HG02678 (cell line): ENCODE data around the gene PTH1R.

Experiments
- ATAC-seq: cut with Tn5 transposase; IDR thresholded peaks from one replicate; pipeline ENCODE4 v1.9.1; 2021; ENCODE audit warnings: mild to moderate bottlenecking, moderate library complexity; ENCODE audit not compliant: unreplicated experiment

Gene PTH1R

DNA sequence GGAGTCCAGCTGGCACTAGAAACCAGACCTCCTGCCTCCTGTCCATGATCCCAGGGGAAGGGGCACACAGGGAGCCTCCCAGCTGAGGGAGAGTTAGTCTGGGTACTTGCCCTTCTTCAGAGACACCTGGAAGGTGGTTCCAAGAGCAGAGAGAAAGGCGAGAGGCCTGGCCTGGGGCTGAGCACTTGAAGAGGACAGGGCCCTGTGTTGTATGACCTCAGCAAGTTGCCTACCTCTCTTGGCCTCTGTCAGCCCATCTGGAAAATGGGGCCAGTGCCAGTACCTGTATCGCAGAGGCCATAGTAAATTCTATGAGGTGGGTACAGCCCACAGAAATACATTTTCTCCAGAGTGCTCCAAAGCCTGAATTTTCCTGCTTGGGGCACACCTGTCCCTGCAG lies 19.5 kb downstream of the PTH1R start:
- ATAC-seq: no peak

DNA sequence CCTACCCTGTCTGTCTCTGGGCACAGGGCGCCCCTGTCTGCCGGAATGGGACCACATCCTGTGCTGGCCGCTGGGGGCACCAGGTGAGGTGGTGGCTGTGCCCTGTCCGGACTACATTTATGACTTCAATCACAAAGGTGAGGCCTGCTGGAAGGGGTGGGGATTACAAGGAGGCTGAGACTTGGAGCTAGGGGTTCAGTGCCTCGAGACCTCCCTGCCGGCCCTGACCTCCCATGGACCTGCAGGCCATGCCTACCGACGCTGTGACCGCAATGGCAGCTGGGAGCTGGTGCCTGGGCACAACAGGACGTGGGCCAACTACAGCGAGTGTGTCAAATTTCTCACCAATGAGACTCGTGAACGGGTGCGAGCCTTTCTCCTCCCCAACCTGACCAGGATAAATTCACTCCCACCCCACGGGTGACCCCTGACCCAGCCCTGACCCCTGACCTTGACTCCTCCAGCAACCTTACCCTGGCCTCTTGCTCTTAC lies 20.4 kb downstream of the PTH1R start:
- no peak for ATAC-seq

DNA sequence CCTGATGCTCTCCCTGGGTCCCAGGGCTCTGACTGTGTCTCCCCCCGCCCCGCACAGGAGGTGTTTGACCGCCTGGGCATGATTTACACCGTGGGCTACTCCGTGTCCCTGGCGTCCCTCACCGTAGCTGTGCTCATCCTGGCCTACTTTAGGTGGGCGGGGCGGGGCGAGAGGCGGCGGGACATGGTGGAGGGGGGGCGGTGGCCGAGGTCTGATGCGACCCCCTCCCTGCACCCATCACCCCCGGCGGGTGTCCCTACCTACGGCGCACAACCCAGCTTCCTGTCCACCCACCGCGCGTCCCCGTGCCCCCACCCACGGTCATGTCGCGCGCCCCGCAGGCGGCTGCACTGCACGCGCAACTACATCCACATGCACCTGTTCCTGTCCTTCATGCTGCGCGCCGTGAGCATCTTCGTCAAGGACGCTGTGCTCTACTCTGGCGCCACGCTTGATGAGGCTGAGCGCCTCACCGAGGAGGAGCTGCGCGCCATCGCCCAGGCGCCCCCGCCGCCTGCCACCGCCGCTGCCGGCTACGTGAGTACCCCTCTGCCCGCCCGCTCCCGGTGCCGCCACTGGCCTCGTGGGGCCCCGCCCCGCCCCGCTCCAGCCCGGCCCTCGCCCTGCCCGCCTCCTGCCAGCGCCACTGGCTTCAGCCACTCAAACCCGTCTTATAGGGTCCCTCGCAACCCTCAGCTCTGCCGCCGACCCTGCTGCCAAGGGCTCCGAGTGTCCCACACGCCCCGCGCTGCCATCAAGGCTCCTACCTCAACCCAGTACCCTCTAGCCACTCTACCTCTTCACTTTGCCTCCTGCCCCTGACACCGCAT lies 21.0 kb downstream of the PTH1R start:
- no peak for ATAC-seq

DNA sequence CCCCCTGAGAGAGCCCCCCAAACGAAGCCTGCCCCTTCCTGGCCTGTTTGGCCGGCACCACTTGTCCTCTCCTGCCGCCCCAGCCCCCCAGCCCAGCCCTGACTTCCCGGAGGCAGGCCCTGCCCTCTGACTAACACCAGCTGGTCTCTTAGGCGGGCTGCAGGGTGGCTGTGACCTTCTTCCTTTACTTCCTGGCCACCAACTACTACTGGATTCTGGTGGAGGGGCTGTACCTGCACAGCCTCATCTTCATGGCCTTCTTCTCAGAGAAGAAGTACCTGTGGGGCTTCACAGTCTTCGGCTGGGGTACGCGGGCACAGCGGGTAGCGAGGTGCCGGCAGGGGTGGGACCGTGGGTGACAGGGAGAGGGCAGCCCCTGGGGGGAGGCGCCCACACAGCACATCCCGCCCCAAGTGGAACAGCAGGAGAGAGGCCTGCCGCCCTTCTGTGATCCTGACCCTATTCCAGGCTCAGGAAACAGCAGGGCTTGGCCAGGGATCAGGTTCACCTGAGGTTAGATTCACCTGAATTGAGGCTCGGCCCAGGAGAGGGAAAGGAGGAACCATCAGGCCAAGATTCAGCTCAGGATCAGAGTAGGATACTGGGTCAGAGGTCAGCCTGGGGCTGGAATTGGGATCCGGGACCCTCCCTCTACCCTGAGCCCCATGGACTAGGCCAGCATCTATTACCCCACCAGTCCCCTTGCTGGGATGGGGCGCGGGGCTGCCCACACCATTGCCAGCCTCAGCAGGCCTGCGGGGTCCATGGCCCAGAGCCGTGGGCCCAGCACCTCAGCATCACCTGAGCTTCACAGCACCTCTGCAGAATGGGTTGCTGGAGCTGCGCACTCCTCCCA lies 21.9 kb downstream of the PTH1R start:
- no peak for ATAC-seq

DNA sequence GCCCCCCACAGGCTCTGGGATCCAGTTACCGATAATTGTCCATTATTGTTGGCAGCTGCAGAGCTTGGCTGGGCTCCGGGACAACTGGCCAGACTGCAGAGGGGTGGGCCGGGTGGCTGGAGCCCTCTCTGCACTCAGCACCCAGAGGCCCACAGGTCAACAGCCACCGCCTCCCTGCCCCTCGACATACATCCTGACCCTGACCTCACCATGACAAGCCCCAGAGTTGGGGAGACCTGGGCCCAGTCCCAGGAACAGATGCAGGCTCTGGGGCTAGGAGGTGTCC lies 22.4 kb downstream of the PTH1R start:
- ATAC-seq: no peak

DNA sequence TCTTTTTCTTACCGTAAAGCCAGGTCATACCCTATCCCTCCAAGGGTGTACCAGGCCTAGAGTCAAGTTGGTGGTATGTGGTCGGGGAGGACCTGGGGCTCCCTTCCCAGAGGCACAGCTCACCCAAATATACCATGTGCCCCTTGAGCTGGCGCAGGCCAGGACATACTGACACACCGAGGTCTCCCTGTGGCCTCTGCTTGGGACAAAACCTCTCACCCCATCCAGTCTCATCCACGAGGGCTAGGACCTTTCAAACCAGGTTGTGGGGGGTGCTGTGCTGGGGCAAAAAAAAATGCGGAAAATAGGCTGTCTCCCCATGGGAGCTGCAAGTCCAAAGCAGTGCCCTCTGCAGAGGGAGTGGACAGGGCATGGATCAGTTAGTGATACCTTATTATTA lies 22.8 kb downstream of the PTH1R start:
- no peak for ATAC-seq

DNA sequence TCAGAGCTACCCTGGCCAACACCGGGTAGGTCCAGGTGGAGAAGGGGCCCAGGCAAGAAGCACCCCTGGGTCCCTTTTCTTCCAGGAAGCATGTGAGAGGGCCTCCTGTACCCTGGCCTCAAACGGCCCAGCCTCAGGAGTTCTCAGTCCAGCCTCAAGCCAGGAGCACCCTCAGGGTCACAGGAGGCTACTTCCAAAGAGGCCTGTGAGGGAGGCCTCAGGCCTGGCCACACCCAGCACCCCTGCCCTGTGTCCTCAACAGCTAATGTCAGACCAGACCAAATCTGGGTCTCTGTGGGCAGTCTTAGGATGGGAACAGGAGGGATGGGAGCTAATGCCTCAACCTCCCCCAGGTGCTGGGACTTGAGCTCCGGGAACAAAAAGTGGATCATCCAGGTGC lies 23.5 kb downstream of the PTH1R start:
- ATAC-seq: no peak

DNA sequence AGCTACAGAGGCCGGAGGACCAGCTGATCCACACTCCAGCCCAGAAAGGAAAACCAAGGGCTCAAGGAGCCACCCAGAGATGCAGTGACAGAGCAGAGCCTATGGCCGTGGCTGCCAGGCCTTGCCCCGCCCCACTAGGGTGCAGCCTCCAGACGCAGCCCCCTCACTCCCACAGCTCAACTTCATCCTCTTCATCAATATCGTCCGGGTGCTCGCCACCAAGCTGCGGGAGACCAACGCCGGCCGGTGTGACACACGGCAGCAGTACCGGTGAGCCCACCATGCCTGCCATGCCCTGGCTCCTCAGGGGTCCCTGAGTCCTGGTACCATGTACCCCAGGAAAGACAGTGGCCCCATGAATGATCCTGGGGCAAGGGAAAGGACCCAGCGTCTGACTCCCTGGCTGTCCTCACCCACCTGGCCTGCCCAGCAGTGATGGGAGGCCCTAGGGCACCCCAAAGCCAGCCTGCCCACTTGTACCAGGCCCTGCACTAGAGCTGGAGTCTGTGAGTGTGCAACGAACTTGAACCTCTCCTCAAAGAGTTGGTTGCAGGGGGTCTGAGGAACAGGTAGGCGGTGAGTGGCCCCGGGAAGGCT lies 24.2 kb downstream of the PTH1R start:
- no peak for ATAC-seq

DNA sequence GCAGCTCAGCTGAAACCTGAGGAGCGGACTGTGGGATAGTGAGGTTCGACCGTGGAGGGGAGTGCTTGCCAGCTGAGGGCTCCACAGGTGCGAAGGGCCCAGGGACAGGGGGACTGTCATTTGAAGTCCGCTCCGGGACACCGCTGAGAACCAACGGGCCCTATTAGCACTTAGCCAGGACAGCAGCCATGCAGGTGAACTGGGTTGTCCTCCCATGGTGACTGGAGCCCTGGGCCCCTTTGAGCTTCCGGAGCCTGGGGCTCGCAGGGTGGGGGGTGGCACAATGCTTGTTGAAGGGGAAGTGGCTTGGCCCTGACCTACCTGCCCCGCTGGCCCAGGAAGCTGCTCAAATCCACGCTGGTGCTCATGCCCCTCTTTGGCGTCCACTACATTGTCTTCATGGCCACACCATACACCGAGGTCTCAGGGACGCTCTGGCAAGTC lies 24.7 kb downstream of the PTH1R start:
- no peak for ATAC-seq

DNA sequence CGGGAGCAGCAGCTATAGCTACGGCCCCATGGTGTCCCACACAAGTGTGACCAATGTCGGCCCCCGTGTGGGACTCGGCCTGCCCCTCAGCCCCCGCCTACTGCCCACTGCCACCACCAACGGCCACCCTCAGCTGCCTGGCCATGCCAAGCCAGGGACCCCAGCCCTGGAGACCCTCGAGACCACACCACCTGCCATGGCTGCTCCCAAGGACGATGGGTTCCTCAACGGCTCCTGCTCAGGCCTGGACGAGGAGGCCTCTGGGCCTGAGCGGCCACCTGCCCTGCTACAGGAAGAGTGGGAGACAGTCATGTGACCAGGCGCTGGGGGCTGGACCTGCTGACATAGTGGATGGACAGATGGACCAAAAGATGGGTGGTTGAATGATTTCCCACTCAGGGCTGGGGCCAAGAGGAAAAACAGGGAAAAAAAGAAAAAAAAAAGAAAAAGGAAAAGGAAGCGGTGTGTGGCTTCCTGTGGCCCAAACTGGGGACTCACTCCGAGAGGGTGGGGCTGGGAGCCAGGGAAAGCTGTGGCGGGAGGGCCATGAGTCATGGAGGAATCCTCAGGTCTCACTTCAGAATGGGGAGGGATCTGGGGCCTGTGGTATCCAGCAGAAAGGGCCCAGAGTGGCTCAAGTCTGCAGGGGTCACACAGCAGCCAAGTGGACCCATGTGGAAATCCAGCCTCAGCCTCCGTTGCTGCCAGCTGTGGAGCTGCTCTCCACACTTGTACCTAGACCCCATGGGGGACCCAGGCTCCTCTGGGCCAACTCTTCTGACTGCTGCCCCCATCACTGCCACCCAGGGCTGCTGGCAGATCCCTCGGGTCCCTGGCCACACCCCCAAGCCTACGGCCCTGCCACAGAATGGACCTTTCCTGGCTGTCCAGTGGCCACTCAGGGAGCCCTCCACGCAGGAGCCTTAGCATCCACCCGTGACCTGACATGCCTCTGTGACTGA lies 26.1 kb downstream of the PTH1R start:
- no peak for ATAC-seq

DNA sequence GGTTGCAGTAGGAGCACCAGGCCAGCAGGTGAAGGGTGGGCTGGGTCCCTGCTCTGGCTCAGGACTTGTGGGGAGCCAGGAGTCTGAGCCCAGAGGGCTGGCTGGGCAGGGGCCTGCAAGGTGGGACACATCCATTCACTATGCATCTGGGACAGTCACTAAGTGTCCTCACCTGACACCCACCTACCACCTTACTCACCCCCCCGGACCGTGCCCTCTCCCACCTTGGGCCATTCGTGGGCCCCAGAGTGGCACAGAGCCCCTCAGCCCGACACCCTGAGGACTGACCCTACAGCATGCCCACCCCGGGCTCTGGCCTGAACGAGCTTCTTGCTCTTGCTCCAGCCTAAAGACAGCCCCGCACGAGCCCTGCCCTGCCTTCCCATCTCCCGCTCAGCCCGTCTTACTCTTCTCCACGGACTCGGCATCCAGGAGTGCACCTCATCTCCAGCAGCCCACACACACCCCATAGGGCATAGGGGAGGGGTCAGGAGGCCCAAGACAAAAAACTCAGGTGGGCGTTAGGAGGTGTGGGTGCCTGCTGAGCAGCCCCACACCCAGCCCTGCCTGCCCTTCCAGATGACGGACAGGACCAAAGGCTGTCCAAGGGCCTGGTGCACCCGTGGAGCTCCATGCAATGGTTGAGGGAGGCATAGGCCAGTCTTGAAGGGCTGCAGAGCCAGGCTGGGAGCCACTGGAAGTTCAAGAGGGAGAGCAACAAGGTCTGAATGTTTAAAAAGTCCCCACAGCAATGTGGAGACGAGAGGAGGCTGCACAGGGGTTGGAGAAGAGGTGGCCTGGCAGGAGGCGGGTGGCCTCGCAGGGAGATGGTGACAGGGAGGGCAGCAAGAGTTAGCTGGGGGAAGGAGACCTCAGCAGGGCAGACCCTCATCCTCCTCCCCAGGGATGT lies 27.0 kb downstream of the PTH1R start:
- ATAC-seq: no peak

DNA sequence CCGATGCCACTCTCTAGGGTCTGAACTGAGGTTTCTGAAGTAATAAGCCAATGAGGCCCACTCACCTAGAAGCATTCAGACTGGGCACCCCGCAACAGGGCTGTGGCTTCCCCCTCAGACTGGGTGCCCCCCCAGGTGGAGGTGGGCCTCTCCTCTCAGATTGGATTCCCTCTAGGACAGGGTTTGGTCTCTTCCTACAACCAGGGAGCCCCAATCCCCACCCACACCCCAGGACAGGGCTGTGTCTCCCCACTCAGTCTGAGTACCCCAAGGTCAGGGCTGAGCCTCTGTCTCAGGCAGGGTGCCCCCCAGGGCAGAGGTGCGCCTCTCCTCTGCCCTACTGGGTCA lies 27.7 kb downstream of the PTH1R start:
- no peak for ATAC-seq

DNA sequence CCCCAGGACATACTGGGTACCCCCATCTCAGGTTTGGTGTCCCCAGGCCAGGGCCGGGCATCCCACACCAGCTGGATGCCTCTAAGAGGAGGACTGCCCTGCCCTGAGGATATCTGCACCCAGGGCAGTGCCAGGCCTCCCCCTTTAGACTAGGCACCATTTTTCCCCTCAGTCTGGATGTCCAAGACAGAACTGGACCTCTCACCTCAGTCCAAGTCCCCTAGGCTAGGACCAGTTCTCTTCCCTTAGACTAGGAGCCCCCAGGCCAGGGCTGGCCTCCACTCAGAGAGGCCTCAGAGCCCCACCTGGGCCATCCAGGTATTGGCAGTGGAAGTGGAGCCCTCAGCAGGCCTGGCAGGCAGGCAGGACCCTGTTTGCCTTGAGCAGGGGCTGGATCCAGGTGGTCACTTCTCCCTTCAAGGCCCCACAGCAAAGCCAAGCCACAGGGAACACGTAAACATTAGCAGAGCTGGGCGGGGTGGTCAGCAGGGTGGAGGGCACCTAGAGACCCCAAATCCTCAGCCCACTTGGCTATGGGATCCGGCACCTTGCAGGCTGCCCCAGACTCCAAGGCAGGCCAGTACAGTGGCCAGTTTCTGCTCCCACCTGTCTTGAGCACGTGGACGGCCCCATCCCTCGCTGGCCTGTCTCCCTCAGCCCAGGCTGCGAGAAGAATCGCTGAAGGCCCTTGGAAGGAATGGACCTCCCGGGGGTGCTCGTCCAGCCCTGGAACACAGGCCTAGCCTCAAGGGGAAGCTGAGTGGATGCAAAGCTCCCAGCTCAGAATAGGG lies 28.3 kb downstream of the PTH1R start:
- ATAC-seq: no peak

DNA sequence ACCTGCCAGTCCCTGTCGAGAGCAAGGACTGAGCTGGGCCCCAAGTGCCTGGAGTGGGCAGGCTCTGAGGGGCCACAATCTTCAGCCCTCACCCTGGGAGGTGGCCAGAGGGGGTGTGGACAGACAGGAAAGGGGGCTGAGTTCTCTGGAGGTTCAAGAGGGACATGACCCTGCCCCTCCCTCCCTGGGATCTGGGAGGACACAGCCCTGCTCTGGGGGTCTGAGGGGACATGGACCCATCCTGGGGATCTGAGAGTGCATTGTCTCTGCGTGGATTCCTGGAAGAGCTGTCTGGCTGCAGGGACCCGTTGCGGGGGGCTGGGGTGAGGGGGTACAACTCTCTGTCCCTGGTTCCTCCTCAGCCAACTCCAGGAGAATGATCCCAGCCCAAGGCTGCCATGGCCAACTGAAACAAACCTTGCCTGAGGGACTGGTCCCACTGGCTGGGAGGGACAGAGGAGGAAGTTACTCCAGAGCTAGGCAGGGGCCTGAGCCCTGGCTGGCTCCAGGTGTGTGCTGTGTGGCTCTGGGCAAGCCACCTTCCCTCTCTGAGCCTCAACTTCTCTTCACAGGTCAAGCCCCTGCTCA lies 29.0 kb downstream of the PTH1R start:
- ATAC-seq: no peak

DNA sequence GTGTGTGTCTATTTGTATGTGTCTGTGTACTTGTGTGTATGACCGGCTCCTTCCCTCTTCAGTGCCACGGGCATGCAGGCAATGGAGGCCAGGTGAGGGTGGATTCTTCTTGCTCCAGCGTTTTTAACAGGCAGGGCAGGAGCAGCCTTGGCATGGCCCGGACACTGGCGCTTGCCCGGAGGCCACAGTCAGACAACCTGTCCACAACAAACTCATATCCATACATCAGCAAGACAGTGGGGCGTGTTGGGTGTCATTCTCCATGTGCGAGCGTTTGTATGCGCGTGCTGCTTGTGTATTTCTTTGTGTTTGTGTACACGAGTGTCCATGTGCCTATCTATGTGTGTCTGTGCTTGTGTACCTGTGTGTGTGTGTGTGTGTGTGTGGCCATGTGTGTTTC lies 29.8 kb downstream of the PTH1R start:
- no peak for ATAC-seq

DNA sequence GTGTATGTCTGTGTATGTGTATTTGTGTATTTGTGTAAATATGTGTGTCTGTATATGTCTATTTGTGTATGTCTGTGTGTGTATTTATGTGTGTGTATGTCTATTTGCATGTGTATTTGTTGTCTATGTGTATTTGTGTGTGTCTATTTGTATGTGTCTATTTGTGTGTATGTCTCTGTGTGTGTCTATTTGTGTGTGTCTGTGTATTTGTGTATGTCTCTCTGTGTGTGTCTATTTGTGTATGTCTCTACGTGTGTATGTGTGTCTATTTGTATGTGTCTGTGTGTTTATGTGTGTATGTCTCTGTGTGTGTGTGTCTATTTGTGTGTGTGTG lies 30.4 kb downstream of the PTH1R start:
- no peak for ATAC-seq

DNA sequence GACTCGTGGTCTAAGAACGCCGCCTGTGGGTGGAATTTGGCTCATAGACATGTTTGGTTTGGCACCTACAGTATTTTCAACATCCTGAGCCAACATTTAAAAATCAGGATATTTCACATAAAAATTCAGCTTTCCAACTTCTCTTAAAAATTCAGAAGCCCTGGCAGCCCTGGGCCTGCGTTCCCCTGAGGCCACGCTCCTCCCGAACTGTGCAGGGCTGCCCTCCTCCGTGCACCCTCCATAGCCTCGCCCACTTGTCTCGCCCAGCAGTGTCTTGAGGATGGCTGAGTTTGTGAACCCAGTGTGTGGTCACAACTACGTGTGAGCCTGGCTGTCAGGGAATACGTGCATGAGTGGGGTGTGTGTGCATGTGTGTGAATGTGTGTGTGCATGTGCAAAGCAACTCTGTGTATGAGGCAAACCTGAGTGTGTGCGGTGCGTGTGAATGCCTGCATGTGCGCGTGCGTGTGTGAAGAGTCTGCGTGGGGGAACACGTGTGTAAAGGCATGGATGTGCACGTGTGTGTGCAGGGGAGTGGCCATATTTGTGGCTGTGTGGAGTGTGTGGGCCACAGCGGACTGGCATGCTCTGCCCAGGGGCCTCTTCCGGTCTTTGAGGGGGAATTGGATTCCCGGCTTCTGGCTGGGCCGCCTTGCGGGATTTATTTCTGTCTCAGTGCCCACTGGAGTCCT lies 30.9 kb downstream of the PTH1R start:
- no peak for ATAC-seq

DNA sequence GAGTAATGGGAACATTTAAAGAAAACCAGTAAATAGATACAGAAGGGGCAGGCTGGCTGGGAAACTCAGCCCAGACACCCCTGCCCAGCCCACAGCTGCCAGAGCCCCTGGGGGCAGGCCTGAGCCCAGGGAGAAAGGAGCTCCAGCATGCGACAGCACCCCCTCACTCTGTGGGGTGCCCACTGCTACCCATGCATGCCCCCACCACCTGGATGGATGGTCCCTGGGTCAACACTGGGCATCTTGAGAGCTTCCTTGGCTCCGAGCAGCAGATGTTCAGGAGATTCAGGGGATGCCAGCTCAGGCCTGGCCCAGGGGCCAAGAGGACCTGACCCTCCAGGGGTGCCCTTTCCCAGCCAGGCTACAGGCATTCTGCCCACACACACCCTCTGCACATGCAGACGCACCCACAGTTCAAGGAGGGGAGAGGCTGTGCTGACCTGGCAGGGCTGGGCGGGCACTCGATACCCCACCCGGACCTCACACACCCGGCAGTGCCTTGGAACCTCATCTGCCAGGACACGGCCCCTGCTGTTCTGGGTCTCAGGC lies 31.5 kb downstream of the PTH1R start:
- no peak for ATAC-seq
